ENCODE measurements around the gene AMELX. TPM values are rescaled to one million over a fixed set of nuclear protein-coding genes. Genes with fewer than 3 reads are reported as not detected.

Gene AMELX
- total and polyA plus RNA-seq, 2 donors from 2014 or later = not detected

GRCh38 chrX:11305641-11306040 lies 12.4 kb downstream of the AMELX start:
- intact Hi-C loops (cut with DNase I) = no loop called here
- Histone ChIP-seq H3K27me3 (ENCODE audit: control insufficient read depth, insufficient read depth, low read length) (peaks cover 2% of the 10 kb centered on the region), H3K4me1 (ENCODE audit: control insufficient read depth in 2 of 3, insufficient read depth in 2 of 3, low read depth in 1 of 3, low read length in 3 of 3) (no peaks in the 10 kb centered on the region), H3K36me3 (ENCODE audit: control insufficient read depth in 2 of 3, insufficient read depth in 3 of 3, low read length in 3 of 3) (no peaks in the 10 kb centered on the region), H3K9ac (ENCODE audit: low read length in 3 of 3) (no peak overlapping the region), H3K9me3 (ENCODE audit: control insufficient read depth in 2 of 3, insufficient read depth in 1 of 3, low read length in 3 of 3) (no peaks in the 10 kb centered on the region), H3K27ac (ENCODE audit: low read depth in 2 of 2, low read length in 2 of 2) (no peak overlapping the region), H3K4me3 (ENCODE audit: low read length in 3 of 3) (no peak overlapping the region)
- TF ChIP-seq, protein P1, sequence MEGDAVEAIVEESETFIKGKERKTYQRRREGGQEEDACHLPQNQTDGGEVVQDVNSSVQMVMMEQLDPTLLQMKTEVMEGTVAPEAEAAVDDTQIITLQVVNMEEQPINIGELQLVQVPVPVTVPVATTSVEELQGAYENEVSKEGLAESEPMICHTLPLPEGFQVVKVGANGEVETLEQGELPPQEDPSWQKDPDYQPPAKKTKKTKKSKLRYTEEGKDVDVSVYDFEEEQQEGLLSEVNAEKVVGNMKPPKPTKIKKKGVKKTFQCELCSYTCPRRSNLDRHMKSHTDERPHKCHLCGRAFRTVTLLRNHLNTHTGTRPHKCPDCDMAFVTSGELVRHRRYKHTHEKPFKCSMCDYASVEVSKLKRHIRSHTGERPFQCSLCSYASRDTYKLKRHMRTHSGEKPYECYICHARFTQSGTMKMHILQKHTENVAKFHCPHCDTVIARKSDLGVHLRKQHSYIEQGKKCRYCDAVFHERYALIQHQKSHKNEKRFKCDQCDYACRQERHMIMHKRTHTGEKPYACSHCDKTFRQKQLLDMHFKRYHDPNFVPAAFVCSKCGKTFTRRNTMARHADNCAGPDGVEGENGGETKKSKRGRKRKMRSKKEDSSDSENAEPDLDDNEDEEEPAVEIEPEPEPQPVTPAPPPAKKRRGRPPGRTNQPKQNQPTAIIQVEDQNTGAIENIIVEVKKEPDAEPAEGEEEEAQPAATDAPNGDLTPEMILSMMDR (IDR thresholded peaks at IDR 0.05; ENCODE audit: borderline replicate concordance, extremely low read depth, insufficient read depth) = no peak
- no peak for FAIRE-seq
- no peak for DNase-seq

- Histone ChIP-seq H3K27ac (ENCODE audit: low read depth in 2 of 2, low read length in 2 of 2) (no peak overlapping the region), H3K9me3 (ENCODE audit: control insufficient read depth in 2 of 3, insufficient read depth in 1 of 3, low read length in 3 of 3) (no peaks in the 10 kb centered on the region), H3K4me1 (ENCODE audit: control insufficient read depth in 2 of 3, insufficient read depth in 2 of 3, low read depth in 1 of 3, low read length in 3 of 3) (no peaks in the 10 kb centered on the region), H3K4me3 (ENCODE audit: low read length in 3 of 3) (no peak overlapping the region), H3K27me3 (ENCODE audit: control insufficient read depth, insufficient read depth, low read length) (peaks cover 2% of the 10 kb centered on the region), H3K9ac (ENCODE audit: low read length in 3 of 3) (no peak overlapping the region), H3K36me3 (ENCODE audit: control insufficient read depth in 2 of 3, insufficient read depth in 3 of 3, low read length in 3 of 3) (no peaks in the 10 kb centered on the region)
- intact Hi-C loops (cut with DNase I) = no loop called here
- DNase-seq = no peak
- TF ChIP-seq, protein P1 (IDR thresholded peaks at IDR 0.05; ENCODE audit: borderline replicate concordance, extremely low read depth, insufficient read depth) = no peak
- no peak for FAIRE-seq
These were observed 16.0 kb downstream of the AMELX start for GRCh38 chrX:11309220-11309619.

DNA sequence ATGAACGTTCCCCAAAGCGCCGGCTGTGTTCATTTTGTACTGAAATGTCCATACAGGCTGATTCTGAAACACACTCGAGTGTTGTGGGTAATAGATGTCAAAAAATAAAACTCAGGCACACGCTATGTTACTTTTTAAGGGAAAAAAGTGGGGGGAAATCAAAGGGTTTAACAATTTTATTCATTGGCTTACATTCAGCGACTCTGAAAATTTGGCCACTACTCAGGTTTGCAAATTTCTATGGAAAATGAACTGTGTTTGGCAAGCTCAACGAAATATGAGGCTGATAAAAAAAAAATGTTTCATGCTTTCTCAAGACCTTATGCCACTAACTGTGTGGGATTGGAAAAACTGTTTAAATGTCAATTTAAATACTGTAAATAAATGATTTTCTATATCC lies 18.5 kb downstream of the AMELX start:
- no peaks in the 10 kb centered on the region for H3K9me3 ChIP-seq (ENCODE audit: control insufficient read depth in 2 of 3, insufficient read depth in 1 of 3, low read length in 3 of 3)
- H3K4me3 ChIP-seq (ENCODE audit: low read length in 3 of 3) = no peak overlapping the region
- H3K9ac ChIP-seq (ENCODE audit: low read length in 3 of 3) = no peak overlapping the region
- DNase-seq (no peak), FAIRE-seq (no peak)
- peaks cover 3% of the 10 kb centered on the region for H3K27me3 ChIP-seq (ENCODE audit: control insufficient read depth, insufficient read depth, low read length)
- no peak overlapping the region for H3K27ac ChIP-seq (ENCODE audit: low read depth in 2 of 2, low read length in 2 of 2)
- H3K4me1 ChIP-seq (ENCODE audit: control insufficient read depth in 2 of 3, insufficient read depth in 2 of 3, low read depth in 1 of 3, low read length in 3 of 3) = no peaks in the 10 kb centered on the region
- intact Hi-C loops (cut with DNase I) = no loop called here
- no peaks in the 10 kb centered on the region for H3K36me3 ChIP-seq (ENCODE audit: control insufficient read depth in 2 of 3, insufficient read depth in 3 of 3, low read length in 3 of 3)
- TF ChIP-seq, protein P1 (IDR thresholded peaks at IDR 0.05; ENCODE audit: borderline replicate concordance, extremely low read depth, insufficient read depth) = no peak

All from kidney (tissue), 14 donors.